ENCODE data around the gene SNX12.

The SNX12 gene

DNA sequence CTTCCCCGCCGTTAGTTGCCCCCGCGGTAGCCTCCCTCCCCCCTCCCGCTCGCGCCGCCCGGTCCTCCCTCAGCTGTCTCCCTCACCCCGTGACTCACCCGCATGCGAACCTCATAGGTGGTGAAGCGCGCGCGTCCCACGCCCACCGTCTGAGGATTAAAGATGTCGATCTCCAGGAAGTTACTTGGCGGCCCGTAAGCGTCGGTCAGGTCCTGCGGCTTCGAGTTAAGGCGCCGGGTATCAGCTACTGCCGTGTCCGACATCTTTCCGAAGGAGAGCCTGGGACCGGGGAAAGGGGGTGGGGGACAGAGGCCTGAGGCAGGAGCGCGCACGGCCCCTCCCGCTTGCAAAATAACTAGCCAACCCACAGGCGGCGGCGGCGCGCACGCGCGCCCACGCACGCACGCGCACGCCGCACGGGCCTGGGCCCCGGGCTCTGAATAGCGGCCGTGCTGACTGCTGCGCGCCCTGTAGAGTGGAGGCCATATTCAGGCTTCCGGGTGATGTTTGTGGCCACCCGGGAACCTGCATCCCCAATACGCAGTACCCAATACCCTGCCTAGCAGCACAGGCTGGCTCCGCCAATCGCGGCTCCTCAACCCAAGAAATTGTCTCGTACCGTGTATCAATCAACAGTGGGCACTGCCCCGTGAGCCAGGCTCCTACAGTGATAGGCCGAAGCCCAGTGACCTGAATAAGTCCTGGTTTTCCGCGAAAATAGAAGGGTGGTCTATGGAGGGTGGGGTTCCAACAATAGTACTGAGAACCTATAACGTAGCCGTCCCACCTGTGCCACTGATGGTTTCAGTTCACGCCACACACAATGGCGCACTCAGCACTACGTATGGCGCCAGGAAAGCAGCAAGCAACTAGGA is at the start of gene SNX12:
Gene SNX12 (minus strand): TSS at position 291 of the 875 bp plus-strand sequence. CDS start 28 bp downstream, at position 263.
- DNase-seq: peak; percentile 76 to 77

DNA sequence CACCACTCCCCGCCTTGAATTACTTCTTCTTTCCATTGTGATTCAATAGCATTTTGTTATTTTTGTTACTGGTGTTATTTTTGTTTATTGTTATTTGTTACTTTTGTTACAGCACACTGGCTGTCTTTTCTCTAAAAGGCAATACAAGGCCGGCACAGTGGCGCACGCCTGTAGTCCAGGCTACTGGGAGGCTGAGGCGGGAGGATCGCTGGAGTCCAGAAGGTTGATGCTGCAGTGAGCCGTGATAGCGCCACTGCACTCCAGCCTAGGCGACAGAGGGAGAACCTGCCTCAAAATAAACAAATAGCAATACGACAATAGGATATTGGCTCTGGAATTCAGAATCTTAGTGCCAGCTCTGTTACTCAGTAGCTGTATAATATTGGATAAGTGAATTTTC is 49.2 kb upstream of the SNX12 start:
- no peak for DNase-seq

DNA sequence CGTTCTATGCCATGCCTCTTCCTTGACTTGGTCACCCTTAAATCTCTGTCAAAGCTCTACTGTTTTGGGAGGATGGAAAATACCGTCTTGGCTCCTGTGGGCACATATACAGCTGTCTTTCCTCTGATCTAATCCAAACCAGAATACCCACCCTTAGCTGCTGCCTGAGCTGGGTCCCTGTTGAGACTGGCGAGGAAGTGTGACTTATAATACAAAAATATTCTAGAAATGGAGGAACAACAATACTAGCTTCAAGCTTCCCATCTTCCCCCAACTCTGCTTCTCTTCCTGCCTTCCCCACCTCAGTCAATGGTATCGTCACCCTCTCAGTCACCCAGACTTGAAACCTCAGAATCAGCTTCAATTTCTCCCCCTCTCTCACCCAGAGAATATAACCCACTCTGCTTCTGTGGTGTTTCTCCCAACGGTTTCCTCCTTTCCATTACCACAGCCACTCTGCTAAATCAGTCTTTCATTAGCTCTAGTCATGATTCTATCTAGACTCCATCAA is 43.8 kb upstream of the SNX12 start:
- DNase-seq: no peak

DNA sequence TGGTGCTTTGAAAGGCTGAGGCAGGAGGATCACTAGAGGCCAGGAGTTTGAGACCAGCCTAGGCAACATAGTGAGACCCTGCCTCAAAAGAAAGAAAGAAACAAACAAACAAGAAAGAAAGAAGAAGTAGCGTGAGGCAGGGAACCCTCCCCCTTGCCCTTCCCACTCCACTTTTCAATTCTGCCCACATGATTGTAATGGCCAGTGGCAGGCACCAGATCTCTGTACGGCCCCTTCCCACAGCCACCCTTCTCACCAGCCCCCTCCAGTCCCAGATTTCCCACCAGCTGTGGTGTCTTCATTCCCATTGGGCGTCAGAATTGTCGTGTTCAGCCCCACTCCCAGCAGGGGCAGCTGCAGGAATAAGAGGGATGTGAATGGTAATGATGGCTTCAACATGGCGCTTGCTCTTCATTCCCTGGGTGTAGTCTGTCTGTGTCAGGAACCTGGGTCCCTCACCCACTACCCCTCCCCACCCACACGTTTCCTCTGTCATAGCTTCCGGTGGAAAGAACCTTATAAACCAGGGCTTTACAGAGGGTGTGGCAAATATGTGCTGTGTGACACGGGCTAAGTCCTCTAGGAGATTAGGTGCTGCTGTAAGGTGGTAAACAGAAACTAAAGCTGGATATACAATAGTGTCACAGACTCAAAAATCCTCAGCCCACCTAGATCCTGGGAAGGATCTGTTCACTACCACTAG is 43.2 kb upstream of the SNX12 start, which contains the start of gene IL2RG:
Gene IL2RG (minus strand): TSS at position 437 of the 703 bp plus-strand sequence. CDS start 38 bp downstream, at position 399.
- peak; percentile 7 to 31 for DNase-seq

DNA sequence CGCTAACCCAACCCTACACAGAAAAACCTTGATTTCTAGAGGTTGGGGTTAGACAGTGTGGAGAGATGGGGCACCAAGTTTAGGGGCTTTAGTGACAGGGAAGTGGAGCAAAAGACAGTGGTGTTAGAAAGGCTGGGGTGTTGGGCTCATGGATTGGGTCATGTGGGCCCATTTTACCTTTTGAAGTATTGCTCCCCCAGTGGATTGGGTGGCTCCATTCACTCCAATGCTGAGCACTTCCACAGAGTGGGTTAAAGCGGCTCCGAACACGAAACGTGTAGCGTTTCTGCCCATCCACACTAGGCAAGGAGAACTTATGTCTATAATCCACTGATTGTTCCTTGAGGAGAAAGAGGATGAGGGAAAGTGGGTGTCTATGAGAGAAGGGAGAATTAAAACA is 40.9 kb upstream of the SNX12 start:
- no peak for DNase-seq

DNA sequence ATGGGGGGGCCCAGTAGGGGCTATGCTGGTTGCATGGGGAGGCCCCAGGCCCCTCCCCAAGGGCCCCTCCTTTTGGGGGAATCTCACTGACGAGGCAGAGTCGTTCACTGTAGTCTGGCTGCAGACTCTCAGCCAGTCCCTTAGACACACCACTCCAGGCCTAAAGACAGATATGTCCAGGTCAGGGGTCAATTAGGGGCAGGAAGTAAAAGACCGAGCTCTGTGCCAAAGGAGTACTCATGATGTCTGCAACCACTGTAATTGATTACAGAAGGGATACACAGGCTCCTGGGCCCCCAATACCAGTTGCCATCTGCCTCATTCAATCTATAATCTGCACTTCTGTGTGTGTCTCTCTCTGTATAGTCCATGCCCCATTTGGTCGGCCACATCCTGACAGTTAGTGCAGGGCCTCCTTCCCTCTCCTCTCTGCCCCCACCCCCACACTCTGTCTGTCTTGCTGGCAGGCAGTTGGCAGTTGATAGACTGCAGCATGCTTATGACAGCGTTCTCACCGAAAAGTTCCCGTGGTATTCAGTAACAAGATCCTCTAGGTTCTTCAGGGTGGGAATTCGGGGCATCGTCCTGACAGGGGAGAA is 39.7 kb upstream of the SNX12 start:
- peak; percentile 45 to 54 for DNase-seq

DNA sequence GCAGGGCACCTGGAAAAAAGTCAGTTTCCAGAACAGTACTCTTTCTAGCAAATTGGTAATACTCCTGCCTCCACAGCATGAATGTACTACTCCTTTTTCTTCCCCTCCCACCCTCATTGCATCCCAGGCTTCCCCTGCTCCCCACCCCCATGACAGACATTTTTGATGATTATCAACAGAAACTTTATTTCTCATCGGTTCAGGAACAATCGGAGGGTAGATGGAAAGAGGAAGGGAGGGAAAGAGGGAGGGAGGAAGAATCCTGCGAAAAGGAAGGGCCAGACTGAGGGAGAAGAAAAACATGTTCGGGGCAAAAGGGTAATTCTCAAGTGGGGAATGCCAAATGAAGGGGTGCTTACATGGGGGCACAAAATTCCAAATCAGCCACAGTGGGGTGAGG is 39.1 kb upstream of the SNX12 start:
- DNase-seq: no peak

DNA sequence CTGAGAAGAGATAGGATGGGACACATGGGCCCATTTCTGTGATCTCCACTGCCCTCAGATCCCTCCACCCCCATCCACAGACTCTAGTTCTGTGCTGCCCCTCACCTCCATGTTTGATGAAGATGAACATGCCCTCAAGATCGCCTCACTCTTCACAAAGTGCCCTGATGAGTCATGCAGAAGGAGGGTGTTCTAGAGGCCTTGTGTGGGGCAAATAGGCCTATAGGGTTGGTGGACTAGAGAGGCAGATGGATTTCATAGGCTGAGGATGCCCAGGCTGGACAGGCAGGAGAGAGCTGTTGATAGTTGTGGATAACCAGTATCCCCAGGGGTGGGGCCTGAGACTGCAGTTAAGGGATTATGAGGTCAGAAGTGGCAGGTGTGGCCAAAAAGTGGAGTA is 38.3 kb upstream of the SNX12 start, which contains the start of gene CXorf65:
Gene CXorf65 (minus strand): TSS at position 314 of the 400 bp plus-strand sequence. CDS start 184 bp downstream, at position 130.
- no peak for DNase-seq

DNA sequence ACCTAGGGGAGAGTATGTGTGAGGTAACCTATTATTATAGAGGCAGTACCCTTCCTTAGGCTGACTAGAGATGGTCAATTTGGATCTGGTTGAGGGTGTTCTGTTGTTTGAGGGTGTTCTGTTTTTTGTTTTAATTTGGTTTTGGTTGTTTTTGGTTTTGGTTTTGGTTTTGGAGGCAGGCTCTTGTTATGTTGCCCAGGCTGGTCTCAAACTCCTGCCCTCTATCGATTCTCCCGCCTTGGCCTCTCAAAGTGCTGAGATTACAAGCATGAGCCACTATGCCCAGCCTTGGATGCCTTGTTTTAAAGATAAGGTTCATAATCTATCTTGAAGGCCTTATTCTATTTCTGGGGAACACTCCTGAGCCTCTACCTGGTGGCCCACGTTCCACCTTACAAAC is 37.5 kb upstream of the SNX12 start:
- no peak for DNase-seq

DNA sequence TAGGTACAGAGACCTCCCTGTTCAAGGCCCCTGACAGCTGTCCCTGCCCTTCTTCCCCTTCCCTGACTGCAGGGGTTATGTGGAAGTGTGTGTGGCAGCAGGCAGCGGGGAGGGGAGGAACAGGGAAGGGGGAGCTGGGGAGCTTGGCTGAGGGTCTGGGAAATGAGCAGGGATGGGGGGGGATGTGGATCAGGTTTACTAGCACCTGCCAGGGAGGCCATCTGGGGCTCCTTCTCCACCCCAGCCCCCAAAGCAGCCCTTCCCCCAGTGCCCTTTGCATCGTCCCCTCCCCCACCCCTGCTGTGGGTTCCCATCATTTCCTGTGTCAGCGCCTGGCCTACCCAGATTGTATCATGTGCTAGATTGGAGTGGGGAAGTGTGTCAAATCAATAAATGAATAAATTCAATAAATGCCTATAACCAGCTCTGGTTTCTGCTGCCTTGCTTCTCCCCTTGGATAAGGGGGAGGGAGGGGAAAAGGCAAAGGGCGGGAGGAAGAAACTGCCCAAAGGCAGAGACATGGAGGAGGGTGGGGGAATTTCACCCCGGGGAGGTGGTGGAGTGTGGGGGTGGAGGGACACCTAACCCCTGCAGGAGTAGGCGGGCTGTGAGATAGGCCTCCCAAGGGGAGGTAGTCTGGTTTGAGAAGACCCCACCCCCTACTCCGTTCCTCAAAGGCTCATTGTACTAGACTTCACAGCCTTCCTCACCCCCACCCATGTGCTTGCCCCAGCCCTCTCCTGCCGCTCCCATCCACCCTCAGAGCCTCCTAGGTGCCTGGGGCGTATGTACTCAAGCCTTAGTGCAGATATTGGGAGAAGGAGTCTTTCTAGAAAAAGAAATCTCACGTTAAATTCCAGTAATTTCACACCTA is 35.2 kb upstream of the SNX12 start:
- DNase-seq: peak in 1 of 2 experiments; percentile 6

DNA sequence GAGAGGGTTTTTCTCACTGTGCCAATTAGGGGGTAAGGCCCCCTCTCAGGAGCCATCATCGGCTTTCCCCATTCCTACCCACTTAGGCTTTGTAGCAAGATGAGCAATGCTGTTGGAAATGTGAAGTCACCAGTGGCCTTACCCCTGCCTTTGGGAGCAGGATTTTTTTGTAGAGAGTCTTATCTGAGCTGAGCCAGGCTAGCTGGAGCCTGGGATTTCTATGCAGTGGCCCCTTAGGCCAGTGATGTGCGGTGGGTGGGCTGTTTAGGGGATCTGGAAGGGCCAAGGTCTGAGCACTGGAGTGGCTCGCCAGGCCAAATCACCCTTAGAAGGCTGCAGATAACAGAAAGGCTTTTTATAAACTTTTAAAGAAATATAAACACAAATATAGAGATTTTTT is 34.2 kb upstream of the SNX12 start:
- DNase-seq: no peak

DNA sequence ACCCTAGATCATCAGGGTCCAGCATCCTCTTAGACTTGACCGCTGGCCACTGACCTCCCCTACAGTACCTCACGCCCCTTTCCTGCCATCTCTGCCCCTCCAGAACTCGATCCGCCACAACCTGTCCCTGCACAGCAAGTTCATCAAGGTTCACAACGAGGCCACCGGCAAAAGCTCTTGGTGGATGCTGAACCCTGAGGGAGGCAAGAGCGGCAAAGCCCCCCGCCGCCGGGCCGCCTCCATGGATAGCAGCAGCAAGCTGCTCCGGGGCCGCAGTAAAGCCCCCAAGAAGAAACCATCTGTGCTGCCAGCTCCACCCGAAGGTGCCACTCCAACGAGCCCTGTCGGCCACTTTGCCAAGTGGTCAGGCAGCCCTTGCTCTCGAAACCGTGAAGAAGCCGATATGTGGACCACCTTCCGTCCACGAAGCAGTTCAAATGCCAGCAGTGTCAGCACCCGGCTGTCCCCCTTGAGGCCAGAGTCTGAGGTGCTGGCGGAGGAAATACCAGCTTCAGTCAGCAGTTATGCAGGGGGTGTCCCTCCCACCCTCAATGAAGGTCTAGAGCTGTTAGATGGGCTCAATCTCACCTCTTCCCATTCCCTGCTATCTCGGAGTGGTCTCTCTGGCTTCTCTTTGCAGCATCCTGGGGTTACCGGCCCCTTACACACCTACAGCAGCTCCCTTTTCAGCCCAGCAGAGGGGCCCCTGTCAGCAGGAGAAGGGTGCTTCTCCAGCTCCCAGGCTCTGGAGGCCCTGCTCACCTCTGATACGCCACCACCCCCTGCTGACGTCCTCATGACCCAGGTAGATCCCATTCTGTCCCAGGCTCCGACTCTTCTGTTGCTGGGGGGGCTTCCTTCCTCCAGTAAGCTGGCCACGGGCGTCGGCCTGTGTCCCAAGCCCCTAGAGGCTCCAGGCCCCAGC is 32.7 kb upstream of the SNX12 start:
- no peak for DNase-seq

DNA sequence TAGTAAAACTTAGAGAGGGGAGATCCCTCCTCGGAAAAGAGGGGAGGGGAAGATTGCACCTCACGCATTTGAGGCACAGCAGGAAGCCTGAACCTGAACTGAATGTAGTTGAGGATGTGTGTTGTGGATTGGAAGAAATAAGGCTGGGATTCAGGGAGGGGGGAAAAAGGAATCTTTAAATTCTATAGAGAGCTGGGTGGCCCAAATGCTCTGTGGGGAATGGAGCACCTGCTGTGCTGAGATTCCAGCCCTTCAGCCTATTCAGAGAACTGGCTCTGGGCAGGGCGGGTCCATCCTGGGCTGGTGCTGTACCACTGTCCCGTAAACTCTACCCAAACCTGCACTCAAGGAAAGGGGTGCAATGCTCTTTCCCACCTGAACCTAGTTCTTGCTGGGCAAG is 31.6 kb upstream of the SNX12 start:
- DNase-seq: no peak

DNA sequence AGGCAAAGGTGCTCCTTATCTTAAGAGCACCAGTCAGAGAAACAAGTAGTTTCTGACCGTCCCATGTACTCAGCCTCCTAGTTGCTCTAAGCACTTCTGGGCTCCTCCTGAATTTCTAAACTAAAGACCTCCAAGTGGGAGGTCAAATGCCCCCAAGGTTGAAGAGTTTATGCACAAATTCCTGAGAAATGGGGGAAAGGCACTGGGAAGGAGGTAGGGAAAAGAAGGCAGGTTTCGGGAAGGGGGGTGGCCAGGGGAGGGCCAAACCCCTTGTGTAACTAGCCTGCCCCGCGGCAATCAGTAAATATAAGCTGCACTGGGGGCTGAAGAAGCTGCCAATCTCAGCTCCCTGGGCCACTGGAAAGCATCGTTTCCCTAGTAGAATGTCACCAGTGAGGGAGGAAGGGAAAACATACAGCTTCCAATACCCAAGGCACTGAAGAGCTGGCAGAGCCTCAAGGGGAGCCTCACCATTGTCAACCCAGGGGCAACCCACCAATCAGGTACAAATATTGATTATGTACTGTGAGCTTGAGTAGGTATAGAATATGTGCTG is 30.9 kb upstream of the SNX12 start:
- no peak for DNase-seq

DNA sequence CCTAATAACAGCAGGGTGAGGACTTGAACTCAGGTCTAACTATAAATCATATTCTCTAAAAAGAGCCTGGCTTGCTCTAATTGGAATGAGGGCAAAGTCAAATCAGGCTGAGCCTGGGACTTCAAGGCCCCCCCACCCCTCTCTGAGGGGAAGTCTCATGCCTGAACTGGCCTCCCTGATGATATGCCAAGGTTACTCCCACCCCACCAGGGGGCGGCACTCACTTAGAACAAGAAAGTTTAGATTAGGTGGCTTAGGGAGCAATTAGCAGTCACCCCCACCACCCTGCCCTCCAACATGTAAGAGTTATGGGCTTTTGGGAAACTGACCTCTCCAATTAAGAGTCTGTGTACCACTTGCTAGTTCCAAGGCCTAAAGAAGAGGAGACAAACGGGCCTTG is 30.2 kb upstream of the SNX12 start:
- DNase-seq: peak; percentile 59 to 68

DNA sequence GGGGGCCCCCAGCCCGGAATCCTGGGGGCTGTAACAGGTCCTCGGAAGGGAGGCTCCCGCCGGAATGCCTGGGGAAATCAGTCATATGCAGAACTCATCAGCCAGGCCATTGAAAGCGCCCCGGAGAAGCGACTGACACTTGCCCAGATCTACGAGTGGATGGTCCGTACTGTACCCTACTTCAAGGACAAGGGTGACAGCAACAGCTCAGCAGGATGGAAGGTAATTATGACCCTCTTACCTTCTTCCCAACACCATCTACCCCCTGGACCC is 28.6 kb upstream of the SNX12 start:
- no peak for DNase-seq

DNA sequence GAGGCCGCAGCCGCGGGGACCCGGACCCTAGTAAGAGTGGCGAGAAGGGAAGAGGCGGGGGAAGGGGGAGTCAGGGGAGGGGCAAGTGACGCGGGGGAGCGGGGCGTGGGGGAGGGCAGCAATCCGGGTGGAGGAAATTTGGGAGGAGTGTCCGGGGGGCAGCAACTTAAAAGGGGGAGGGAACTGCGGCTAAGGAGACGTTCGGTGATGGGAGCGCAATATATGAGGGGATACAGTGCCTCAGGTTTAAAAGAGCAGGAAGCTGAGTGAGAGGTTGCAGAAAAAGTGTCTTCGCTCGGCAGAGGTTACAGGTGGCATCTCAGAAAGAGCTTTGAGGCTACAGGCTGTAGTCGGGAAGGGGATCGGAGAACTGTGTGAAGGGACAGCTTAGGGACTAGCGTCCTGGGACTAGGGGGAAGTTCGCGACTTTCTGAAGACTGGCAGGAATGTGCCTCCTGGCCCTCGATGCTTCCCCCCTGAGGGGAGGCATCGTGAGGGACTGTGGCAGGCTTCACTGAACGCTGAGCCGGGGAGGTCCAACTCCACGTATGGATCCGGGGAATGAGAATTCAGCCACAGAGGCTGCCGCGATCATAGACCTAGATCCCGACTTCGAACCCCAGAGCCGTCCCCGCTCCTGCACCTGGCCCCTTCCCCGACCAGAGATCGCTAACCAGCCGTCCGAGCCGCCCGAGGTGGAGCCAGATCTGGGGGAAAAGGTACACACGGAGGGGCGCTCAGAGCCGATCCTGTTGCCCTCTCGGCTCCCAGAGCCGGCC is 28.0 kb upstream of the SNX12 start:
- peak in 1 of 2 experiments; percentile 36 for DNase-seq

DNA sequence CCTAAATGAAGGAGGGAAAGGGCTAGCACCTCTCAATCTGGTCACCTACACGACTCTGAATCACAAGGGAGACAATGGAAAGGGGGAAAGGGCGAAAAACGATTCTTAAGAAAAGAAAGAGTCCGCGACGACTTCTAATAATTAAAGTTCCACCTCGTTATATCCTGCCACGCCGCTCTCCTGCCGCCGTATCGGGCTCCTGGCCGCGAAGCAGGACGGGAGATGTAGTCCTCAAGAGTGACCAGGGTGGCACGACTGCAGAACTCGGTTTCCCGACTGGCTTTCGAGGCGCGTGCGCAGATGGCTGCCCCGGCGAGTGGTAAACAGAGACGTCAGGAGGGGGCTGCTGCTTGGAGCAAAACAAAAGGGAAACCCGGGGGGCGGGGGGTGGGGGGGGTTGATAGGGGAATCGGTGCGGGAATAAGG is 27.4 kb upstream of the SNX12 start, which contains the start of gene FOXO4:
Gene FOXO4 (plus strand): TSS at position 297 of the 426 bp plus-strand sequence. CDS start 678 bp downstream, outside the sequence.
- DNase-seq: peak; percentile 58 to 66

DNA sequence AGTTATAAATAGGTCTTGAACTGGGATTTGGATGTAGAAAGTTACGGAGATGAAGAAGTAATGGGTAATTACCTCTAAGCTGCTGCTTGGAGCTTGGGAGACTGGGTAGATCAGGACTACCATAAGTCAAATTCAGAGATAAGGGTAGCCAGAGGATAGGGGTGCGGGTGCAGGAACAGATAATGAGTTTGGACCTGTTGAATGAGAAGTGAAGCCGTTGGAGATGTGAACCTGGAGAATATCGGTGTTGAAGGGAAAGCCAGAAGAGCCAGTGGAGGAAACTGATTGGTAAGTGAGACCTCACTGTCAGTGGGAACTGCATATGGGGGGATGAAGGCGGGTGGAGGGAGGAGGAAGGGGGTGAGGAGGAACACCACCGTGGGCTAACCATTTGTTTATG is 26.9 kb upstream of the SNX12 start:
- DNase-seq: no peak

DNA sequence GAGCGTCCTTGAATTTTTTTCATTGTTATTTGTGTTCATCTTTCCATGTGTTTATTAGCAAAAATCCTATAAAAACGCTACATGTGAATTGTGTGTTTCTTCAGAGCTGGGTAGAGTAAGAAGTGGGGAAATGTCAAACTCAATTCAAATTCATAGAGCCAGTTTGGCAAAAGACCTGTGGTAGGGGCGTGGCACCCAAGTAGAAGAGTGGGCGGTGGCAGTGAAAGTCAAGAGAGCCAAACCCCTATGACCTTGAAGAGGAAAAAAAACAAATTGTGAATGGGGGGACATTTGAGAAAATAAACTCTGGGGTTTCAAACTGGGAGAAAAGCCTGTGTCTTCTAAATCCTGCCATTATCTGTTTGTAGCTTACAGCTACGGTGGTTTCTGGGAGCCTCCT is 23.1 kb upstream of the SNX12 start:
- no peak for DNase-seq
